GM12801 (cell line): Measurements from ENCODE around the gene SMAD9.

Experiments
- TF ChIP-seq, protein P1 (sequence below): IDR thresholded peaks from one replicate; pipeline ENCODE4 v1.5.1; 2011; ENCODE audit warnings: control low read depth; ENCODE audit not compliant: insufficient read length; ENCODE audit errors: extremely low read depth

Gene SMAD9

DNA sequence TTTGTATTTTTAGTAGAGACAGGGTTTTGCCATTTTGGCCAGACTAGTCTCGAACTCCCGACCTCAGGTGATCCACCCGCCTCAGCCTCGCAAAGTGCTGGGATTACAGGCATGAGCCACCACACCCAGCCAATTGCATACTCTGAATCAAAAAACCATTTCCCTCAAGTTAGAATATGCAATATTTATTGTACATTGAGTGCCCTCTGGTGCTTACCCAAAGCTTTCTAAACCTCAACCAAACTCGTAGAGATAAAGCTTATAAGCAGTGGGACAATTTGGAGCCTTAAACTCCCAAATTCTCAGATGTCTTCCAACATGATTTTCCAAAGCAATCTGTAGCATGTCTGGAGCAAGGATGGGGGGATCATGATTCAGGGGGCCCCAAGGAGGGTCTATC lies 78.6 kb downstream of the SMAD9 start:
- TF ChIP-seq, protein P1, sequence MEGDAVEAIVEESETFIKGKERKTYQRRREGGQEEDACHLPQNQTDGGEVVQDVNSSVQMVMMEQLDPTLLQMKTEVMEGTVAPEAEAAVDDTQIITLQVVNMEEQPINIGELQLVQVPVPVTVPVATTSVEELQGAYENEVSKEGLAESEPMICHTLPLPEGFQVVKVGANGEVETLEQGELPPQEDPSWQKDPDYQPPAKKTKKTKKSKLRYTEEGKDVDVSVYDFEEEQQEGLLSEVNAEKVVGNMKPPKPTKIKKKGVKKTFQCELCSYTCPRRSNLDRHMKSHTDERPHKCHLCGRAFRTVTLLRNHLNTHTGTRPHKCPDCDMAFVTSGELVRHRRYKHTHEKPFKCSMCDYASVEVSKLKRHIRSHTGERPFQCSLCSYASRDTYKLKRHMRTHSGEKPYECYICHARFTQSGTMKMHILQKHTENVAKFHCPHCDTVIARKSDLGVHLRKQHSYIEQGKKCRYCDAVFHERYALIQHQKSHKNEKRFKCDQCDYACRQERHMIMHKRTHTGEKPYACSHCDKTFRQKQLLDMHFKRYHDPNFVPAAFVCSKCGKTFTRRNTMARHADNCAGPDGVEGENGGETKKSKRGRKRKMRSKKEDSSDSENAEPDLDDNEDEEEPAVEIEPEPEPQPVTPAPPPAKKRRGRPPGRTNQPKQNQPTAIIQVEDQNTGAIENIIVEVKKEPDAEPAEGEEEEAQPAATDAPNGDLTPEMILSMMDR = no peak

DNA sequence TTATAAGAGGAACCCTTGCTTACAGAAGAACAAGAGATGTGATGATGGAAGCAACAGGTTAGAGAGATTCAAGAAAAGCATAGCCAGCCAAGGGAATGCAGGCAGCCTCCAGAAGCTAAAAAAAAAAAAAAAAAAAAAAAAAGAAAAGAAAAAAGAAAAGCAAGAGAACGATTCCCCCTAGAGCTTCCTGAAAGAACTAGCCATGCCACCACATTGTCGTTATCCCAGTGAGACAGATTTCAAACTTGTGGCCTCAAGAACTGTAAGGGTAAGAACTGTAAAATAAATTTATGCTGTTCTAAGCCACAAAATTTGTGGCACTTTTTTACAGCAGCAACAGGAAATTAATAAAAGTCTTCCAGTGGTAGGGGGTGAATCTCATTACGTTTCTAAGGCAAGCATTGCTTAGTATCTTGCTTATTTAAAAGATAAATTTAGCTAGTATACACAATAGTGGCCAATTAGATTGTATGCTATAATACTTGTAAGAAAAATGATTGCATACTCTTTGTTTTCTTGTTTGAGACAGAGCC lies 79.3 kb downstream of the SMAD9 start:
- TF ChIP-seq, protein P1 = no peak

DNA sequence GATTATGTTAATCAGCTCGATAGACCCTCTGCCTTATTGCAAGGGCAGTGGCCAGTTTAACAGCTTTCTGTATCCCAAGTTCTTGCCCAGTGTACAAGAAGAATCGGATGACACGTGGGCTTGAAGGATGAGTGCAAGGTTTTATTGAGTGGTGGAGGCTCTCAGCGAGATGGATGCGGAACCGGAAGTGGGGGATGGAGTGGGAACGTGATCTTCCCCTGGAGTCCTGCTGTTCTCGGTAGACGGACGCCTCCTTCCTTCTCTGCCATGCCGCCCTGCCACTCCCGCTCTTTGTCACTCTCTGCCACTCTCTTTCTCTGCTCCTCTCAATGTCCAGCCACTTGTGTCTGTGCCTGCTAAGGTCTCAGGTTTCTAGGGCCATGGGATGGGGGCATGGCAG lies 80.1 kb downstream of the SMAD9 start:
- TF ChIP-seq, protein P1 = no peak

DNA sequence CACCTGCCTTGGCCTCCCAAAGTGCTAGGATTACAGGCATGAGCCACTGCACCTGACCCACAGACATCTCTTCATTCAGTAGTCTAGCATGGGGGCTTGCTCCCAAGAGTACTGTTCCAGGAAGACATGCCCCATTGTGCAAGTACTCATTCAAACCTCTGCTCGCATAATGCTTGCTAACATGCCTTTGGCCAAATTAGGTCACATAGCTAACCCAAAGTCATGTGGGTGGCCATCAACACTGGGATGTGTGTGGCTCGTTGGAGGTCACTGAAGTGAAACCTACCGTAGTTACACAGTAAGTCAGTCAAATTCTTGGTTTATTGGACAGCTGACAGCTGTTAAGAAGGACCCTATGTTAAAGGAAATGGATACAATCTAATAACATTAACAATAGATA lies 80.8 kb downstream of the SMAD9 start:
- TF ChIP-seq, protein P1 = no peak

DNA sequence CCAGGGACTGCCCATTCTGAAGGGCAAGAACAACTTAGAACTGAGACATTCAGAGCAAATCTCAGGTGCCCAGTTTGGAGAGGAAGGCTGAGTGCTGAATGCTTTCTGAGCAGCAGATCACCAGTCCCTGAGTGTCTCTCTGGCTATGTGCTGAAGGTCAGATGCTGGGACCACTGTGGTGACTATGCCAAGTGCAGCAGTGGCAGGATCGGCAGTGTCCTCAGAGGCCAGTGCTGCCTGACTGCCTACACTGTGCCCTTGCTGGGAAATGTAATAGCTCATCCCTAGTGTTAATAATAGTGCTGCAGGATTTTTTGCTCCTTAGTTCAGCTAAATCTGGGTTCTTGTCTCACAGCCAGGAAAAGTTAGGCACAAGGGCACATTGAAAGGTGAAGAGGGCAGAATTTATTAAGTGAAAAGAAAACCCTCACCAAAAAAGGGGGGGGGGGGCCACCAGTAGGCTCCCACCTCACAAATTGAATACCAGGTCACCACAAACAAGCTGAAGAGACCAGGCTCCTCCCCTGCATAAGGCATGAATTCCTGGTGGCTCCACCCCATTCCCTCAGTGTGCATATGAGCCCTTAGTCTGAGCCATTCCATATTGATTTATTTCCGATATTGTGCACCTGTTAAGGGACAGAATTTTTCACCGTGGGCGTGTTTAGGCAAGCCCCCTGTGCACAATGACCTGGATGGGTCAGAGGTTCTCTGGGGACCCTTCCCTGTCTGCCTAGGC lies 82.5 kb downstream of the SMAD9 start:
- TF ChIP-seq, protein P1 = no peak

DNA sequence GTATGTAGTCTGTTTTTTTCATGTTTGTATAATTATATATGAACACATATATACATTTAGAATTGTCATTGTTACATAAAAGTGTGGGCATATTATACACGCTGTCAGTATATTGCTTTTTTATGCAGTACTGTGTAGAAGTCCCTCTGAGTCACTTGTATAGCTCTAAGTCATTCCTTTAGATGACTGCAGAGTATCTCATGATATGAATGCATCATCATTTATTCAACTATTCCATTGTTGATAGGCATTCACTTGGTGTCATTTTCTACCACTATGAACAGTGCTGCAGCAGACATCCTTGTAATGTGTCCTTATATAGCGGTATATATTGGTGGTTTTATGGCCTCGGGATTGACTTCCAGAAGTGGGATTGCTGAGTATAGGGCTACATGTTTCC lies 85.7 kb downstream of the SMAD9 start:
- TF ChIP-seq, protein P1 = no peak

DNA sequence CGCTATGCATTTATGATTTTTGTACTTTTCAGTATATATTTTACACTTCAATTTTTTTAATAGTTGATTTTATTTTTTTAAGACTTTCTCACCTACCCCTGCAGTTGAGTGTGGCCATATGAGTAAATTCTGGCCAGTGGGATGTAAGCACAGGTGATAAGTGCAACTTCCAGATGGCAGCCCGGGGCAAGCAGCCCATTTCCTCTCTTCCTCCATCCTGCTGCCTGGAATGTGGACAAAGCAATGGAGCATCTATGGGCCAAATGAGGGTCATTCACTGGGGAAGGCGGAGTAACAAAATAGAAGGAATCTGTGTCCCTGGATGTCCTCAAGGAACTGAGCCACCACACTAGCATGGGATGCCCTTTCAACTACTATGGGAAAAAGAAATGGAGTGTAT lies 88.7 kb downstream of the SMAD9 start:
- TF ChIP-seq, protein P1 = no peak

DNA sequence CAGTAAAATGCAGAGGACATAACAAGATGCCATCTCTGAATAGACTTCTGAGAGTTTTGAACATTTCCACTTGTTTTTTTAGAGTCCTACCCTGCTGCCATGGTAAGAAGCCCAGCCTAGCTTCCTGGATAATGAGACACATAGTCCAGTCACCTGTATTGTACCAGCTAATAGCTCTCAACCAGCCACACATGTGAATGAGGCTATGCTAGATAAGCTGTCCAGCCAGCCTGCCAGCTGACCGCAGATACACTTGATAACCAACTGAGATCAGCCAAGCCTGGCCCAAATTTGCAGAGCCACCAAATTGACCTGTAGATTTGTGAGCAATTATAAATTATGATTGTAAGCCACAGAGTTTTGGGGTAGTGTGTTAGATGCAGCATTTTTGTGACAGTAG lies 90.3 kb downstream of the SMAD9 start:
- TF ChIP-seq, protein P1 = no peak
